HepG2 (cell line): Measurements from ENCODE around the gene PTPDC1. TPM values are rescaled to one million over a fixed set of nuclear protein-coding genes. Genes with fewer than 3 reads are reported as not detected.

Experiments
- ADNP ChIP-seq: sonication (generic); formaldehyde crosslinking; IDR thresholded peaks from 2 replicates; pipeline ENCODE4 v1.4.0; 2020; ENCODE audit warnings: missing genetic modification reagents
- ATRX ChIP-seq: sonication (generic); formaldehyde crosslinking; IDR thresholded peaks from 2 replicates; pipeline ENCODE4 v1.4.0; 2020; ENCODE audit warnings: missing genetic modification reagents, borderline replicate concordance
- CAMTA2 ChIP-seq: sonication (generic); formaldehyde crosslinking; IDR thresholded peaks from 2 replicates; pipeline ENCODE4 v1.4.0; 2020; ENCODE audit warnings: mild to moderate bottlenecking, missing genetic modification reagents, borderline replicate concordance
- GABPA ChIP-seq, 2 experiments: IDR thresholded peaks; 2 replicates each; pipeline ENCODE4 v1.6.1; 2011 to 2016; ENCODE audit warnings: low read depth in 2 of 2, low read length in 1 of 2, missing biosample characterization in 1 of 2, missing genetic modification characterization in 1 of 2
- KMT2B ChIP-seq: IDR thresholded peaks from 2 replicates; pipeline ENCODE4 v1.6.1; 2016; ENCODE audit warnings: missing genetic modification reagents, missing compliant biosample characterization
- NCOA2 ChIP-seq: sonication (generic); formaldehyde crosslinking; IDR thresholded peaks from 2 replicates; pipeline ENCODE4 v1.8.0; 2022; ENCODE audit warnings: inconsistent platforms
- ZFP36 ChIP-seq: fragments of 150-350 bp; IDR thresholded peaks from 2 replicates; pipeline ENCODE4 v1.6.1; 2018; ENCODE audit warnings: borderline replicate concordance, low read length, low read depth; ENCODE audit not compliant: partially characterized antibody
- ZFP36L2 ChIP-seq: sonication (generic); formaldehyde crosslinking; IDR thresholded peaks from 2 replicates; pipeline ENCODE4 v1.4.0; 2020; ENCODE audit warnings: missing genetic modification reagents
- ZFY ChIP-seq: sonication (generic); formaldehyde crosslinking; IDR thresholded peaks from 2 replicates; pipeline ENCODE4 v1.4.0; 2020; ENCODE audit warnings: missing genetic modification reagents
- ZNF770 ChIP-seq: sonication (generic); formaldehyde crosslinking; IDR thresholded peaks from 2 replicates; pipeline ENCODE4 v1.5.0; 2020; ENCODE audit warnings: mild to moderate bottlenecking, missing genetic modification reagents
- ZNF777 ChIP-seq: sonication (generic); formaldehyde crosslinking; IDR thresholded peaks from 2 replicates; pipeline ENCODE4 v1.4.0; 2020; ENCODE audit warnings: missing genetic modification reagents
- ZNF891 ChIP-seq: sonication (generic); formaldehyde crosslinking; IDR thresholded peaks from 2 replicates; pipeline ENCODE4 v1.5.0; 2020; ENCODE audit warnings: mild to moderate bottlenecking, missing genetic modification reagents
- polyA plus RNA-seq, 8 experiments: library from polyadenylated mRNA; depleted of rRNA in 3 of 8; stranded (reverse) in 7 of 8; unstranded in 1 of 8; fragments of >200 nt; fragmentation: Illumina TruSeq in 4 of 8; extraction: Trizol in 4 of 8; gene quantifications; 2 replicates each; pipeline versions ENCODE4 v1.2.1 to v1.2.3, GENCODE V29; 2011 to 2016; ENCODE audit warnings: low read depth in 4 of 8, missing spikeins in 1 of 8, mixed read lengths in 1 of 8; ENCODE audit not compliant: insufficient read depth in 1 of 8
- total RNA-seq, 5 experiments: library from RNA; depleted of rRNA; stranded (reverse); fragments of >200 nt; fragmentation: Illumina TruSeq; extraction: Trizol; gene quantifications; 2 replicates each; pipeline ENCODE4 v1.2.3, GENCODE V29; 2016; ENCODE audit warnings: low read depth in 1 of 5
- TF ChIP-seq, protein P1 (sequence below): sonication (generic); formaldehyde crosslinking; IDR thresholded peaks from 2 replicates; pipeline ENCODE4 v1.9.0; 2021; ENCODE audit warnings: missing genetic modification reagents, borderline replicate concordance
- TF ChIP-seq, protein P2 (sequence below), 2 experiments: sonication (generic) in 1 of 2; formaldehyde crosslinking in 1 of 2; IDR thresholded peaks; 2 replicates each; pipeline versions ENCODE4 v1.4.0 to v1.6.1; 2018 to 2020; ENCODE audit warnings: missing genetic modification reagents in 2 of 2, borderline replicate concordance in 1 of 2, low read depth in 1 of 2, mild to moderate bottlenecking in 1 of 2, missing biosample characterization in 1 of 2

The PTPDC1 gene
- total and polyA plus RNA-seq, 2 of the 13 experiments (the other 11 are each of a cell fraction or from before 2014, with no cell fraction given), result 6.1 to 8.6 TPM

DNA sequence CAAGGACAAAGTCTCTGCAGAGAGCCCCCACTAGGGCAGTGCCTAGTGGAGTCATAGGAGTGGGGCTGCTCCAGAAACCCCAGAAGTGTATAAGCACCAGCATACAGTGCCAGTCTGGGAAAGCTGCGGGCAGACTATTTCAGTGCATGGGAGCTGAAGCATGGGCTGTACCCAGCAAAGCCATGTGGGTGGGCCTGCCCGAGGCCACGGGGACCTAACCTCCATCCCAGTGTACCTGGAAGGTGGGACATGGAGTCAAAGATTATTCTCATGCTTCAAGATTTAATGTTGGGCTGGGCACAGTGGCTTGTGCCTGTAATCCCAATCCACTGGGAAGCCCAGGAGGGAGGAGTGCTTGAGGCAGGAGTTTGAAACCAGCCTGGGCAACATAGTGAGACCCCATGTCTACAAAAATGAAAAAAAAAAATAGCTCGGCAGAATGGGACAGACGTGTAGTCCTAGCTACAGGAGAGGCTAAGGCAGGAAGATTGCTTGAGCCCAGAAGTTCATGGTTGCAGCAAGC is 36.7 kb downstream of the PTPDC1 start (continued):
- TF ChIP-seq NCOA2 (CRISPR knock-in tag), result no peak
- no peak for TF ChIP-seq ZFP36L2
- no peak for TF ChIP-seq CAMTA2 (CRISPR knock-in tag)
- TF ChIP-seq, protein P1, sequence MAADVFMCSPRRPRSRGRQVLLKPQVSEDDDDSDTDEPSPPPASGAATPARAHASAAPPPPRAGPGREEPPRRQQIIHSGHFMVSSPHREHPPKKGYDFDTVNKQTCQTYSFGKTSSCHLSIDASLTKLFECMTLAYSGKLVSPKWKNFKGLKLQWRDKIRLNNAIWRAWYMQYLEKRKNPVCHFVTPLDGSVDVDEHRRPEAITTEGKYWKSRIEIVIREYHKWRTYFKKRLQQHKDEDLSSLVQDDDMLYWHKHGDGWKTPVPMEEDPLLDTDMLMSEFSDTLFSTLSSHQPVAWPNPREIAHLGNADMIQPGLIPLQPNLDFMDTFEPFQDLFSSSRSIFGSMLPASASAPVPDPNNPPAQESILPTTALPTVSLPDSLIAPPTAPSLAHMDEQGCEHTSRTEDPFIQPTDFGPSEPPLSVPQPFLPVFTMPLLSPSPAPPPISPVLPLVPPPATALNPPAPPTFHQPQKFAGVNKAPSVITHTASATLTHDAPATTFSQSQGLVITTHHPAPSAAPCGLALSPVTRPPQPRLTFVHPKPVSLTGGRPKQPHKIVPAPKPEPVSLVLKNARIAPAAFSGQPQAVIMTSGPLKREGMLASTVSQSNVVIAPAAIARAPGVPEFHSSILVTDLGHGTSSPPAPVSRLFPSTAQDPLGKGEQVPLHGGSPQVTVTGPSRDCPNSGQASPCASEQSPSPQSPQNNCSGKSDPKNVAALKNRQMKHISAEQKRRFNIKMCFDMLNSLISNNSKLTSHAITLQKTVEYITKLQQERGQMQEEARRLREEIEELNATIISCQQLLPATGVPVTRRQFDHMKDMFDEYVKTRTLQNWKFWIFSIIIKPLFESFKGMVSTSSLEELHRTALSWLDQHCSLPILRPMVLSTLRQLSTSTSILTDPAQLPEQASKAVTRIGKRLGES, result no peak
- TF ChIP-seq ZNF891 (CRISPR knock-in tag), result no peak
- no peak for TF ChIP-seq ATRX (CRISPR knock-in tag)
- TF ChIP-seq GABPA (IDR thresholded peaks at IDR 0.05; ENCODE audit: low read depth, low read length), result no peak
- TF ChIP-seq GABPA (CRISPR knock-in tag; IDR thresholded peaks at IDR 0.05; ENCODE audit: low read depth), result no peak
- no peak for TF ChIP-seq KMT2B
- TF ChIP-seq, protein P2, sequence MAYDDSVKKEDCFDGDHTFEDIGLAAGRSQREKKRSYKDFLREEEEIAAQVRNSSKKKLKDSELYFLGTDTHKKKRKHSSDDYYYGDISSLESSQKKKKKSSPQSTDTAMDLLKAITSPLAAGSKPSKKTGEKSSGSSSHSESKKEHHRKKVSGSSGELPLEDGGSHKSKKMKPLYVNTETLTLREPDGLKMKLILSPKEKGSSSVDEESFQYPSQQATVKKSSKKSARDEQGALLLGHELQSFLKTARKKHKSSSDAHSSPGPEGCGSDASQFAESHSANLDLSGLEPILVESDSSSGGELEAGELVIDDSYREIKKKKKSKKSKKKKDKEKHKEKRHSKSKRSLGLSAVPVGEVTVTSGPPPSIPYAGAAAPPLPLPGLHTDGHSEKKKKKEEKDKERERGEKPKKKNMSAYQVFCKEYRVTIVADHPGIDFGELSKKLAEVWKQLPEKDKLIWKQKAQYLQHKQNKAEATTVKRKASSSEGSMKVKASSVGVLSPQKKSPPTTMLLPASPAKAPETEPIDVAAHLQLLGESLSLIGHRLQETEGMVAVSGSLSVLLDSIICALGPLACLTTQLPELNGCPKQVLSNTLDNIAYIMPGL (CRISPR knock-in tag; IDR thresholded peaks at IDR 0.05; ENCODE audit: borderline replicate concordance in 1 of 2, low read depth in 1 of 2), result no peak
- TF ChIP-seq ZFY (CRISPR knock-in tag), result no peak
- TF ChIP-seq ZNF770 (CRISPR knock-in tag), result no peak
- no peak for TF ChIP-seq ZFP36
- no peak for TF ChIP-seq ADNP
- TF ChIP-seq ZNF777, result no peak
